Fibroblast of villous mesenchyme (primary cell): Measurements from ENCODE around the gene RAB22A. TPM values are rescaled to one million over a fixed set of nuclear protein-coding genes. Genes with fewer than 3 reads are reported as not detected.

ENCODE experiments used
- DNase-seq: peaks from one replicate; pipeline ENCODE4 v3.0.0-alpha.2; 2010; ENCODE audit warnings: low read depth
- H3K4me3 ChIP-seq: 2 replicates; pipeline ENCODE4 v1.5.1; 2011; ENCODE audit warnings: low read depth, mild to moderate bottlenecking, low read length
- total RNA-seq: library from RNA; depleted of rRNA; stranded (reverse); fragments of >200 nt; gene quantifications from 2 replicates; pipeline ENCODE4 v1.2.3, GENCODE V29; 2012
- TF ChIP-seq, protein P1 (sequence below): IDR thresholded peaks from 2 replicates; pipeline ENCODE4 v1.5.1; 2012; ENCODE audit warnings: low read depth, mild to moderate bottlenecking, low read length; ENCODE audit not compliant: insufficient read depth

RAB22A gene
- total RNA-seq, 1 donor, result 20.7 TPM

- TF ChIP-seq, protein P1, sequence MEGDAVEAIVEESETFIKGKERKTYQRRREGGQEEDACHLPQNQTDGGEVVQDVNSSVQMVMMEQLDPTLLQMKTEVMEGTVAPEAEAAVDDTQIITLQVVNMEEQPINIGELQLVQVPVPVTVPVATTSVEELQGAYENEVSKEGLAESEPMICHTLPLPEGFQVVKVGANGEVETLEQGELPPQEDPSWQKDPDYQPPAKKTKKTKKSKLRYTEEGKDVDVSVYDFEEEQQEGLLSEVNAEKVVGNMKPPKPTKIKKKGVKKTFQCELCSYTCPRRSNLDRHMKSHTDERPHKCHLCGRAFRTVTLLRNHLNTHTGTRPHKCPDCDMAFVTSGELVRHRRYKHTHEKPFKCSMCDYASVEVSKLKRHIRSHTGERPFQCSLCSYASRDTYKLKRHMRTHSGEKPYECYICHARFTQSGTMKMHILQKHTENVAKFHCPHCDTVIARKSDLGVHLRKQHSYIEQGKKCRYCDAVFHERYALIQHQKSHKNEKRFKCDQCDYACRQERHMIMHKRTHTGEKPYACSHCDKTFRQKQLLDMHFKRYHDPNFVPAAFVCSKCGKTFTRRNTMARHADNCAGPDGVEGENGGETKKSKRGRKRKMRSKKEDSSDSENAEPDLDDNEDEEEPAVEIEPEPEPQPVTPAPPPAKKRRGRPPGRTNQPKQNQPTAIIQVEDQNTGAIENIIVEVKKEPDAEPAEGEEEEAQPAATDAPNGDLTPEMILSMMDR, result no peak
- no peak overlapping the region for H3K4me3 ChIP-seq
- DNase-seq, result no peak
Measured at GRCh38 chr20:58287638-58288037, 21.9 kb upstream of the RAB22A start.

DNA sequence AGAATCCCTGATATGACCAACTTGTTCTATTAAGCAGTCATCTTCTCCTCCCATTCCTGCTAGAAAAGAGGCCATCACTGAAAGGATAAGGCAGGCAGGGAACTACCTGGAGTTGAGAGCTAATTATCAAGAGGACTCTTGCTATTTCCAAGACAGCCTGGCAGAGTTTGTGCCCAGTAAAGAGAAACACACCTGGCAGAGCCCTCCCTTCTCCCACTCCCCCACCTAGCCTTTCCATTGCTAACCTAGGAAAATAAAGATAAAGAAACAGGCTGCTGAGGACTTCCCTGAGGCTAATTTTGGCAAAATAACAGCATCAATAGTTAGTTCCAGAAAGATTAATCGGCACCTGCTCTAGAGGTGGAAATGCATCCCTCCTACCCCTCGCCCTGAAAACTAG, 20.4 kb upstream of the RAB22A start:
- no peak for DNase-seq

GRCh38 chr20:58293453-58293852, 16.1 kb upstream of the RAB22A start:
- no peak overlapping the region for H3K4me3 ChIP-seq
- TF ChIP-seq, protein P1, result no peak
- DNase-seq, result no peak

More for the DNA sequence above, 20.4 kb upstream of the RAB22A start:
- no peak overlapping the region for H3K4me3 ChIP-seq
- TF ChIP-seq, protein P1, result no peak

- TF ChIP-seq, protein P1, result no peak
- H3K4me3 ChIP-seq, result no peak overlapping the region
- no peak for DNase-seq
Measured at GRCh38 chr20:58294497-58295455, 14.7 kb upstream of the RAB22A start.

DNA sequence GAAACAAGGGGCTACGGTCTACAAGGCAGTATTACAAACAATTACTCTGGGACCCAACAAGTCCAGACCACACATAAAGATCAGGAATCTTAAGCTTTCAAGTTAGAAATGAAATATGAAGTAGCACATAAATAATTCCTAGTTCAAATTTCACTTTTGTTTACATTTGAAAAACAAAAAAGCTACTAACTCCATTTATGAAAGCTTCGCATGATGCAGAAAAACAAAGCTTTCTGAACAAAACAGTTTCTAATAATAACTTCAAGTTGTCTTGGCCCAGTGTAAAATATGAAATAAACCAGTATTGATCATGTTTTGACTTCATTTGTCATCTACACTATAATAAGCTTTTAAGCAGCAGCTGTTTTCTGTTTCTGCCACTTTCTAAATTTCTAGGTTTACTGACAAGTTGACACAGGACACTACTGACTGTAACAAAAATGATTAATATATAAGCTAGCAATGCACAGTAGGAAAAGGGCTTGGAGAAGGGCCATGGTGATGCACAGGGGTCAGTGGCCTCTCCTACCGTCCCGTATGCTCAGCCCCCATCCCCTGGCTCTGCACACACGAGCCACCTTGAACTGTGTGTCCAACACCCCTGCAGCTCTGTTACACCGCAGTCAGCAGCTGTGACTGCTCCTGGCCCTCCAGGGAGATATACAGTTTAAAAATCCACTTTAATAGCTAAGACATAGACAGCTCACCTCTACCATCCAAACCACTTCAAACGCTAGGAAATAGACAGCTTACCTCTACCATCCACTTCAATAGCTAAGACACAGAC, 13.3 kb upstream of the RAB22A start:
- TF ChIP-seq, protein P1, result no peak
- H3K4me3 ChIP-seq, result no peak overlapping the region
- no peak for DNase-seq

- DNase-seq, result no peak
- H3K4me3 ChIP-seq, result no peak overlapping the region
- TF ChIP-seq, protein P1, result no peak
Measured at GRCh38 chr20:58297394-58297793, 12.1 kb upstream of the RAB22A start.
